SU-DHL-6 (cell line): ENCODE results near the gene CTSK.

ENCODE experiments used
- H2AFZ ChIP-seq: fragments of 200-600 bp; sonication (generic); 2 replicates; pipeline ENCODE4 v1.6.1; 2014; ENCODE audit warnings: low read depth, mild to moderate bottlenecking, moderate library complexity, mixed read lengths, antibody characterized with exemption, low read length; ENCODE audit not compliant: severe bottlenecking
- H3F3A ChIP-seq: fragments of 200-600 bp; shearing (Covaris generic); 2 replicates; pipeline ENCODE4 v1.6.0; 2016; ENCODE audit warnings: antibody characterized with exemption, mild to moderate bottlenecking; ENCODE audit not compliant: insufficient read depth
- H3K27ac ChIP-seq: fragments of 200-600 bp; sonication (generic); 2 replicates; pipeline ENCODE4 v1.5.1; 2016; ENCODE audit warnings: low read depth, mild to moderate bottlenecking, low read length, moderate library complexity, mixed read lengths
- H3K27me3 ChIP-seq: fragments of 200-600 bp; sonication (generic), shearing (Covaris generic); 2 replicates; pipeline ENCODE4 v1.6.0; 2014; ENCODE audit warnings: mild to moderate bottlenecking, low read length
- H3K36me3 ChIP-seq: fragments of 200-600 bp; sonication (generic); 2 replicates; pipeline ENCODE4 v1.6.1; 2014; ENCODE audit warnings: mild to moderate bottlenecking, low read length, mixed read lengths
- H3K4me2 ChIP-seq: fragments of 300-600, 200-600 bp; shearing (Covaris generic), sonication (generic); 2 replicates; pipeline ENCODE4 v1.6.0; 2014; ENCODE audit warnings: low read length, low read depth, mild to moderate bottlenecking; ENCODE audit not compliant: poor library complexity, severe bottlenecking
- H3K4me3 ChIP-seq: fragments of 200-600 bp; sonication (generic); 2 replicates; pipeline ENCODE4 v1.5.1; 2014; ENCODE audit warnings: antibody characterized with exemption, low read length, mild to moderate bottlenecking, mixed read lengths; ENCODE audit not compliant: insufficient read depth, poor library complexity, severe bottlenecking
- H3K79me2 ChIP-seq: fragments of 200-600 bp; sonication (generic); 2 replicates; pipeline ENCODE4 v1.6.1; 2014; ENCODE audit warnings: mild to moderate bottlenecking, low read length, moderate library complexity; ENCODE audit not compliant: insufficient read depth
- H3K9ac ChIP-seq: fragments of 200-600 bp; sonication (generic); 2 replicates; pipeline ENCODE4 v1.7.0; 2014; ENCODE audit warnings: mild to moderate bottlenecking, low read length
- H3K9me2 ChIP-seq: fragments of 200-600 bp; sonication (generic); replicated peaks from 2 replicates; pipeline ENCODE4 v1.6.1; 2014; ENCODE audit warnings: low read length; ENCODE audit not compliant: insufficient read depth
- H3K9me3 ChIP-seq: fragments of 200-600 bp; sonication (generic); 2 replicates; pipeline ENCODE4 v1.6.1; 2014; ENCODE audit warnings: low read length, mixed read lengths; ENCODE audit not compliant: insufficient read depth
- H4K20me1 ChIP-seq: fragments of 200-600 bp; sonication (generic); 2 replicates; pipeline ENCODE4 v1.6.1; 2014; ENCODE audit warnings: low read depth, mild to moderate bottlenecking, antibody characterized with exemption, low read length, moderate library complexity, mixed read lengths
- CTCF ChIP-seq: fragments of 200-600 bp; sonication (generic); IDR thresholded peaks from one replicate; pipeline ENCODE4 v1.5.1; 2017; ENCODE audit warnings: antibody characterized with exemption, mild to moderate bottlenecking, low read length, moderate library complexity; ENCODE audit not compliant: insufficient read depth, poor library complexity, severe bottlenecking
- EZH2phosphoT487 ChIP-seq: fragments of 200-600 bp; sonication (generic), shearing (Covaris generic); conservative IDR thresholded peaks from 2 replicates; pipeline ENCODE4 v1.6.1; 2018; ENCODE audit warnings: mild to moderate bottlenecking, antibody characterized with exemption, low read length, moderate library complexity, mixed read lengths

The CTSK gene

GRCh38 chr1:150748878-150749719 lies 59.0 kb downstream of the CTSK start:
- Histone ChIP-seq H3K9me3 (no peaks in the 10 kb centered on the region), H3K36me3 (peaks cover 32% of the 10 kb centered on the region), H3K4me3 (no peak overlapping the region), H3K79me2 (no peaks in the 10 kb centered on the region), H3F3A (peaks cover 7% of the 10 kb centered on the region; the same call in 1 of the 2 replicates), H3K9me2 (no peaks in the 10 kb centered on the region), H3K9ac (no peak overlapping the region), H3K27ac (no peak overlapping the region), H2AFZ (no peak overlapping the region), H3K27me3 (no peaks in the 10 kb centered on the region), H4K20me1 (no peaks in the 10 kb centered on the region), H3K4me2 (no peak overlapping the region)
- TF ChIP-seq CTCF (no peak), EZH2phosphoT487 (no peak)
